Osteocyte (in vitro differentiated cells): ENCODE measurements around the gene GFOD1. TPM values are rescaled to one million over a fixed set of nuclear protein-coding genes. Genes with fewer than 3 reads are reported as not detected.

ENCODE experiments used
- DNase-seq: peaks from one replicate; pipeline ENCODE4 v3.0.0; 2021; ENCODE audit warnings: mixed read lengths; ENCODE audit not compliant: unreplicated experiment; ENCODE audit errors: extremely low spot score
- H3K27ac Mint-ChIP-seq: one replicate; pipeline ENCODE4 v1.8.0; 2021; ENCODE audit warnings: mild to moderate bottlenecking, mixed read lengths; ENCODE audit not compliant: unreplicated experiment
- H3K27me3 Mint-ChIP-seq: one replicate; pipeline ENCODE4 v1.8.0; 2021; ENCODE audit warnings: mixed read lengths; ENCODE audit not compliant: unreplicated experiment
- H3K36me3 Mint-ChIP-seq: one replicate; pipeline ENCODE4 v1.8.0; 2021; ENCODE audit warnings: mixed read lengths; ENCODE audit not compliant: unreplicated experiment
- H3K4me1 Mint-ChIP-seq: one replicate; pipeline ENCODE4 v1.8.0; 2021; ENCODE audit warnings: mixed read lengths; ENCODE audit not compliant: unreplicated experiment
- H3K4me3 Mint-ChIP-seq: one replicate; pipeline ENCODE4 v1.8.0; 2021; ENCODE audit warnings: mild to moderate bottlenecking, moderate library complexity, mixed read lengths; ENCODE audit not compliant: unreplicated experiment
- H3K9me3 Mint-ChIP-seq: one replicate; pipeline ENCODE4 v1.8.0; 2021; ENCODE audit warnings: mixed read lengths; ENCODE audit not compliant: unreplicated experiment
- CTCF ChIP-seq: fragments of 200-600 bp; sonication (generic); IDR thresholded peaks from 2 replicates; pipeline ENCODE4 v1.5.0; 2021; ENCODE audit warnings: antibody characterized with exemption, mild to moderate bottlenecking, moderate library complexity
- total RNA-seq: library from RNA; stranded (reverse); gene quantifications from 2 replicates; pipeline ENCODE4 v1.2.1, GENCODE V29; 2021

The GFOD1 gene
- total RNA-seq, 1 donor from 2014 or later = 0.89 TPM

- Mint-ChIP-seq H3K4me3 (no peak overlapping the region), H3K4me1 (no peaks in the 10 kb centered on the region), H3K27me3 (no peaks in the 10 kb centered on the region), H3K9me3 (no peaks in the 10 kb centered on the region), H3K27ac (no peak overlapping the region), H3K36me3 (peaks cover 58% of the 10 kb centered on the region)
- TF ChIP-seq CTCF = no peak
- DNase-seq = no peak
These were observed 167.4 kb downstream of the GFOD1 start for GRCh38 chr6:13319891-13320564.

GRCh38 chr6:13318821-13319220 is 168.6 kb downstream of the GFOD1 start:
- no peak for DNase-seq
- H3K27ac Mint-ChIP-seq = no peak overlapping the region
- no peaks in the 10 kb centered on the region for H3K4me1 Mint-ChIP-seq
- peaks cover 58% of the 10 kb centered on the region for H3K36me3 Mint-ChIP-seq
- H3K9me3 Mint-ChIP-seq = no peaks in the 10 kb centered on the region
- H3K4me3 Mint-ChIP-seq = no peak overlapping the region
- no peaks in the 10 kb centered on the region for H3K27me3 Mint-ChIP-seq
- TF ChIP-seq CTCF = no peak

- DNase-seq = peak; percentile 17
- no peak overlapping the region for H3K4me3 Mint-ChIP-seq
- no peaks in the 10 kb centered on the region for H3K4me1 Mint-ChIP-seq
- no peak overlapping the region for H3K27ac Mint-ChIP-seq
- peaks cover 50% of the 10 kb centered on the region for H3K36me3 Mint-ChIP-seq
- no peaks in the 10 kb centered on the region for H3K27me3 Mint-ChIP-seq
- H3K9me3 Mint-ChIP-seq = no peaks in the 10 kb centered on the region
- no peak for TF ChIP-seq CTCF
These were observed 171.5 kb downstream of the GFOD1 start for GRCh38 chr6:13315896-13316295.

- TF ChIP-seq CTCF = no peak
- no peaks in the 10 kb centered on the region for H3K27me3 Mint-ChIP-seq
- H3K4me1 Mint-ChIP-seq = no peaks in the 10 kb centered on the region
- no peak overlapping the region for H3K27ac Mint-ChIP-seq
- no peak overlapping the region for H3K4me3 Mint-ChIP-seq
- H3K36me3 Mint-ChIP-seq = peaks cover 41% of the 10 kb centered on the region
- H3K9me3 Mint-ChIP-seq = no peaks in the 10 kb centered on the region
- no peak for DNase-seq
These were observed 172.6 kb downstream of the GFOD1 start for GRCh38 chr6:13314806-13315205.

- Mint-ChIP-seq H3K9me3 (no peaks in the 10 kb centered on the region), H3K4me1 (no peaks in the 10 kb centered on the region), H3K36me3 (peaks cover 44% of the 10 kb centered on the region), H3K27me3 (no peaks in the 10 kb centered on the region), H3K27ac (no peak overlapping the region), H3K4me3 (no peak overlapping the region)
- no peak for DNase-seq
- no peak for TF ChIP-seq CTCF
These were observed 176.2 kb downstream of the GFOD1 start for GRCh38 chr6:13311155-13311554.
